HCT116 (cell line): ENCODE results near the gene PCDHGA1.

Experiments
- EZH2phosphoT487 ChIP-seq: fragments of 200-600 bp; IDR thresholded peaks from 2 replicates; pipeline ENCODE4 v1.6.1; 2018; ENCODE audit warnings: antibody characterized with exemption, borderline replicate concordance
- POLR2A ChIP-seq: IDR thresholded peaks from 2 replicates; pipeline ENCODE4 v1.7.0; 2011; ENCODE audit warnings: borderline replicate concordance; ENCODE audit not compliant: insufficient read depth, insufficient read length; ENCODE audit errors: extremely low read depth
- POLR2AphosphoS5 ChIP-seq: IDR thresholded peaks from 2 replicates; pipeline ENCODE4 v1.6.1; 2011; ENCODE audit warnings: mild to moderate bottlenecking, low read depth, low read length, moderate library complexity
- TF ChIP-seq, protein P1 (sequence below), 3 experiments: fragments of 200-600 bp in 1 of 3; sonication (generic) in 1 of 3; IDR thresholded peaks in 2 of 3; conservative IDR thresholded peaks in 1 of 3; 2 replicates each; pipeline ENCODE4 v1.5.1; 2012 to 2017; ENCODE audit warnings: low read depth in 2 of 3, low read length in 2 of 3, antibody characterized with exemption in 1 of 3, borderline replicate concordance in 1 of 3, control low read depth in 1 of 3, mild to moderate bottlenecking in 1 of 3, mixed read lengths in 1 of 3, mixed run types in 1 of 3, moderate library complexity in 1 of 3; ENCODE audit not compliant: insufficient read depth in 1 of 3

DNA sequence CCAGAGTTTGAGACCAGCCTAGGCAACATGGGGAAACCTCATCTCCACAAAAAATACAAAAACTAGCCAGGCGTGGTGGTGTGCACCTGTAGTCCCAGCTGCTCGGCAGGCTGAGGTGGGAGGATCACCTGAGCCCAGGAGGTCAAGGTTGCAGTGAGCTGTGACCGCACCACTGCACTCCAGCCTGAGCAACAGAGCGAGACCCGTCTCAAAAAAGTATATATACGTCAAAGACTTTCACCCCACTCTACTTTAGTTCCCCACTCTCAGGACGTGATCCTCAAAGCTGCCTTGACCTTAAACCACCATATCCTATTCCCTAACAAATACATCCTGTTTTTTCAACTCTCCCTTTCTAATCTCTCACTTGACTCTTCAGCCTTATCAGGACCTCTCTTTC is 199.6 kb downstream of the PCDHGA1 start:
- TF ChIP-seq EZH2phosphoT487 (no peak), POLR2AphosphoS5 (no peak), POLR2A (no peak)
- TF ChIP-seq, protein P1, sequence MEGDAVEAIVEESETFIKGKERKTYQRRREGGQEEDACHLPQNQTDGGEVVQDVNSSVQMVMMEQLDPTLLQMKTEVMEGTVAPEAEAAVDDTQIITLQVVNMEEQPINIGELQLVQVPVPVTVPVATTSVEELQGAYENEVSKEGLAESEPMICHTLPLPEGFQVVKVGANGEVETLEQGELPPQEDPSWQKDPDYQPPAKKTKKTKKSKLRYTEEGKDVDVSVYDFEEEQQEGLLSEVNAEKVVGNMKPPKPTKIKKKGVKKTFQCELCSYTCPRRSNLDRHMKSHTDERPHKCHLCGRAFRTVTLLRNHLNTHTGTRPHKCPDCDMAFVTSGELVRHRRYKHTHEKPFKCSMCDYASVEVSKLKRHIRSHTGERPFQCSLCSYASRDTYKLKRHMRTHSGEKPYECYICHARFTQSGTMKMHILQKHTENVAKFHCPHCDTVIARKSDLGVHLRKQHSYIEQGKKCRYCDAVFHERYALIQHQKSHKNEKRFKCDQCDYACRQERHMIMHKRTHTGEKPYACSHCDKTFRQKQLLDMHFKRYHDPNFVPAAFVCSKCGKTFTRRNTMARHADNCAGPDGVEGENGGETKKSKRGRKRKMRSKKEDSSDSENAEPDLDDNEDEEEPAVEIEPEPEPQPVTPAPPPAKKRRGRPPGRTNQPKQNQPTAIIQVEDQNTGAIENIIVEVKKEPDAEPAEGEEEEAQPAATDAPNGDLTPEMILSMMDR (IDR thresholded peaks at IDR 0.05 in 2 of 3, conservative IDR thresholded peaks at IDR 0.05 in 1 of 3; ENCODE audit: borderline replicate concordance in 1 of 3, insufficient read depth in 1 of 3, low read depth in 2 of 3, low read length in 2 of 3): no peak
